Sigmoid colon (tissue), 4 donors: ENCODE measurements around the gene RAD52.

Experiments used
- EP300 ChIP-seq, 4 donors: sonication (generic); formaldehyde crosslinking; IDR thresholded peaks; one replicate each; pipeline ENCODE4 v1.6.1; 2017; ENCODE audit warnings: antibody characterized with exemption in 4 of 4
- POLR2A ChIP-seq, 2 donors: fragments of 450-650 bp; IDR thresholded peaks; one replicate each; pipeline ENCODE4 v1.6.1; 2016; ENCODE audit warnings: antibody characterized with exemption in 2 of 2, mild to moderate bottlenecking in 2 of 2, moderate library complexity in 2 of 2
- POLR2AphosphoS5 ChIP-seq, 4 donors: sonication (generic); formaldehyde crosslinking; IDR thresholded peaks; one replicate each; pipeline ENCODE4 v1.6.1; 2017; ENCODE audit warnings: antibody characterized with exemption in 4 of 4
- TF ChIP-seq, protein P1 (sequence below), 4 experiments: fragments of 450-650 bp in 3 of 4; fragments of 200-600 bp in 1 of 4; IDR thresholded peaks; one replicate each; pipeline ENCODE4 v1.5.1; 2016 to 2019; ENCODE audit warnings: antibody characterized with exemption in 4 of 4, mild to moderate bottlenecking in 3 of 4, moderate library complexity in 2 of 4

- TF ChIP-seq, protein P1, sequence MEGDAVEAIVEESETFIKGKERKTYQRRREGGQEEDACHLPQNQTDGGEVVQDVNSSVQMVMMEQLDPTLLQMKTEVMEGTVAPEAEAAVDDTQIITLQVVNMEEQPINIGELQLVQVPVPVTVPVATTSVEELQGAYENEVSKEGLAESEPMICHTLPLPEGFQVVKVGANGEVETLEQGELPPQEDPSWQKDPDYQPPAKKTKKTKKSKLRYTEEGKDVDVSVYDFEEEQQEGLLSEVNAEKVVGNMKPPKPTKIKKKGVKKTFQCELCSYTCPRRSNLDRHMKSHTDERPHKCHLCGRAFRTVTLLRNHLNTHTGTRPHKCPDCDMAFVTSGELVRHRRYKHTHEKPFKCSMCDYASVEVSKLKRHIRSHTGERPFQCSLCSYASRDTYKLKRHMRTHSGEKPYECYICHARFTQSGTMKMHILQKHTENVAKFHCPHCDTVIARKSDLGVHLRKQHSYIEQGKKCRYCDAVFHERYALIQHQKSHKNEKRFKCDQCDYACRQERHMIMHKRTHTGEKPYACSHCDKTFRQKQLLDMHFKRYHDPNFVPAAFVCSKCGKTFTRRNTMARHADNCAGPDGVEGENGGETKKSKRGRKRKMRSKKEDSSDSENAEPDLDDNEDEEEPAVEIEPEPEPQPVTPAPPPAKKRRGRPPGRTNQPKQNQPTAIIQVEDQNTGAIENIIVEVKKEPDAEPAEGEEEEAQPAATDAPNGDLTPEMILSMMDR (IDR thresholded peaks at IDR 0.05) = no peak
- TF ChIP-seq POLR2A (IDR thresholded peaks at IDR 0.05) (no peak), POLR2AphosphoS5 (IDR thresholded peaks at IDR 0.05) (no peak), EP300 (IDR thresholded peaks at IDR 0.05) (no peak)
These were observed 18.1 kb upstream of the RAD52 start for GRCh38 chr12:967641-968040.
